AG10803 (cell line): Measurements from ENCODE around the gene ABCB4.

Experiments used
- DNase-seq: peaks from one replicate; pipeline ENCODE4 v3.0.0; 2010; ENCODE audit warnings: low read depth
- H3K4me3 ChIP-seq: 2 replicates; pipeline ENCODE4 v1.5.1; 2011; ENCODE audit warnings: mild to moderate bottlenecking, low read length, control low read depth
- CTCF ChIP-seq: conservative IDR thresholded peaks from 2 replicates; pipeline ENCODE4 v1.5.1; 2011; ENCODE audit warnings: mild to moderate bottlenecking, low read length, control low read depth, inconsistent platforms

ABCB4 gene

GRCh38 chr7:87450706-87451105 is 24.8 kb downstream of the ABCB4 start:
- no peak for TF ChIP-seq CTCF
- no peak for DNase-seq
- no peak overlapping the region for H3K4me3 ChIP-seq

GRCh38 chr7:87448388-87448787 is 27.1 kb downstream of the ABCB4 start:
- DNase-seq, result no peak
- TF ChIP-seq CTCF, result no peak

GRCh38 chr7:87447116-87447635 is 28.3 kb downstream of the ABCB4 start:
- H3K4me3 ChIP-seq, result no peak overlapping the region
- peak; percentile 13 for DNase-seq
- TF ChIP-seq CTCF, result no peak

More at GRCh38 chr7:87448388-87448787, 27.1 kb downstream of the ABCB4 start:
- H3K4me3 ChIP-seq, result no peak overlapping the region

GRCh38 chr7:87445897-87446296 is 29.6 kb downstream of the ABCB4 start:
- DNase-seq, result no peak
- H3K4me3 ChIP-seq, result no peak overlapping the region
- no peak for TF ChIP-seq CTCF

- DNase-seq, result peak; percentile 6
- no peak overlapping the region for H3K4me3 ChIP-seq
- no peak for TF ChIP-seq CTCF
These were observed 39.9 kb downstream of the ABCB4 start for GRCh38 chr7:87435546-87435945.

- DNase-seq, result no peak
- H3K4me3 ChIP-seq, result no peak overlapping the region
- TF ChIP-seq CTCF, result no peak
These were observed 42.9 kb downstream of the ABCB4 start for GRCh38 chr7:87432536-87432935.

GRCh38 chr7:87427288-87427687 is 48.2 kb downstream of the ABCB4 start:
- H3K4me3 ChIP-seq, result no peak overlapping the region
- DNase-seq, result no peak
- TF ChIP-seq CTCF, result no peak
